Fibroblast of lung (primary cell): ENCODE data around the gene TMBIM4.

Experiments used
- EZH2 ChIP-seq: IDR thresholded peaks from 2 replicates; pipeline ENCODE4 v1.5.1; 2012; ENCODE audit warnings: low read length, control low read depth, mild to moderate bottlenecking; ENCODE audit errors: missing control alignments
- TF ChIP-seq, protein P1 (sequence below), 2 donors: IDR thresholded peaks in 1 of 2; conservative IDR thresholded peaks in 1 of 2; 1 replicate in 1 of 2; 2 replicates in 1 of 2; pipeline ENCODE4 v1.5.1; 2011 to 2012; ENCODE audit warnings: low read length in 2 of 2, control low read depth in 1 of 2, inconsistent platforms in 1 of 2, low read depth in 1 of 2, mild to moderate bottlenecking in 1 of 2

DNA sequence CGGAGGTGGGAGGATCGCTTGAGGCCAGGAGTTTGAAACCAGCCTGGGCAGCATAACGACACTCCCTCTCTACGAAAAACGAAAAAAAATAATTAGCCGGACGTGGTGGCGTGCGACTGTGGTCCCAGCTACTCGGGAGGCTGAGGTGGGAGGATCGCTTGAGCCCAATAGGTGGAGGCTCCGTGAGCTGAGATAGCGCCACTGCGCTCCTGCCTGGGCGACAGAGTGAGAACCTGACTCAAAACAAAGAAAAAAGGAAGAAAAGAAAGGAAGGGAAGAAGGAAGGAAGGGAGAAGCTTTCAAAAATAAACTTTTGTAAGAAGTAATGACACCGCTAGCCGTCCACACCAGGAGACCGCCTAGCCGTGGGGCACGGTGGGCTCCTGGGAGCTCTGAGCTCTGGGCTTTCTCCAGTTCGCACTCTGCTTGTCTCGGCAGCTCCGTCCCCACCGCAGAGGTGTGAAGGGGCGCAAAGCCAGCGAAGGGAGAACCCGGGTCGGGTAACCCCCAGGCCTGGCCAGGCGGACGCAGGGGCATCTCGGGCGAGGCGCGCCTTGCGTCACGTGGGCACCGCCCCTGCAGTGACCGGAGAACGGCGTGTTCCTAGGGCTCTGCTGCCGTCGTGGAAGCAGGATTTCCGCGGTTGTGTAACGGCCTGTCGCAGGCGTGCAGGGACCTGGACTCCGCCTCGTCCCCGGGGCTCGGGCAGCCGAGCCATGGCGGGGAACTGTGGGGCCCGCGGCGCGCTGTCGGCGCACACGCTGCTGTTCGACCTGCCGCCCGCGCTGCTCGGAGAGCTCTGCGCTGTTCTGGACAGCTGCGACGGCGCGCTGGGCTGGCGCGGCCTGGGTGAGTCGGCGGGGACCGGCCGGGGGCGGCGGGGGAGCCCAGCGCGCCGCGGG is 19.0 kb upstream of the TMBIM4 start, which contains the start of gene IRAK3:
- TF ChIP-seq, protein P1, sequence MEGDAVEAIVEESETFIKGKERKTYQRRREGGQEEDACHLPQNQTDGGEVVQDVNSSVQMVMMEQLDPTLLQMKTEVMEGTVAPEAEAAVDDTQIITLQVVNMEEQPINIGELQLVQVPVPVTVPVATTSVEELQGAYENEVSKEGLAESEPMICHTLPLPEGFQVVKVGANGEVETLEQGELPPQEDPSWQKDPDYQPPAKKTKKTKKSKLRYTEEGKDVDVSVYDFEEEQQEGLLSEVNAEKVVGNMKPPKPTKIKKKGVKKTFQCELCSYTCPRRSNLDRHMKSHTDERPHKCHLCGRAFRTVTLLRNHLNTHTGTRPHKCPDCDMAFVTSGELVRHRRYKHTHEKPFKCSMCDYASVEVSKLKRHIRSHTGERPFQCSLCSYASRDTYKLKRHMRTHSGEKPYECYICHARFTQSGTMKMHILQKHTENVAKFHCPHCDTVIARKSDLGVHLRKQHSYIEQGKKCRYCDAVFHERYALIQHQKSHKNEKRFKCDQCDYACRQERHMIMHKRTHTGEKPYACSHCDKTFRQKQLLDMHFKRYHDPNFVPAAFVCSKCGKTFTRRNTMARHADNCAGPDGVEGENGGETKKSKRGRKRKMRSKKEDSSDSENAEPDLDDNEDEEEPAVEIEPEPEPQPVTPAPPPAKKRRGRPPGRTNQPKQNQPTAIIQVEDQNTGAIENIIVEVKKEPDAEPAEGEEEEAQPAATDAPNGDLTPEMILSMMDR (conservative IDR thresholded peaks at IDR 0.05 in 1 of 2, IDR thresholded peaks at IDR 0.05 in 1 of 2; ENCODE audit: low read depth in 1 of 2, low read length in 2 of 2): no peak
- no peak for TF ChIP-seq EZH2
